A549 treated with CORT108297 at 1 μM for 4 hours (cell line): ENCODE results near the gene C11orf16. TPM values are rescaled to one million over a fixed set of nuclear protein-coding genes. Genes with fewer than 3 reads are reported as not detected.

Experiments
- total RNA-seq: library from RNA; stranded (reverse); fragments of 200-300 nt; extraction: Qiagen RNA extraction; gene quantifications from 5 replicates; pipeline ENCODE4 v1.2.3, GENCODE V29; 2022

The C11orf16 gene, protein sequence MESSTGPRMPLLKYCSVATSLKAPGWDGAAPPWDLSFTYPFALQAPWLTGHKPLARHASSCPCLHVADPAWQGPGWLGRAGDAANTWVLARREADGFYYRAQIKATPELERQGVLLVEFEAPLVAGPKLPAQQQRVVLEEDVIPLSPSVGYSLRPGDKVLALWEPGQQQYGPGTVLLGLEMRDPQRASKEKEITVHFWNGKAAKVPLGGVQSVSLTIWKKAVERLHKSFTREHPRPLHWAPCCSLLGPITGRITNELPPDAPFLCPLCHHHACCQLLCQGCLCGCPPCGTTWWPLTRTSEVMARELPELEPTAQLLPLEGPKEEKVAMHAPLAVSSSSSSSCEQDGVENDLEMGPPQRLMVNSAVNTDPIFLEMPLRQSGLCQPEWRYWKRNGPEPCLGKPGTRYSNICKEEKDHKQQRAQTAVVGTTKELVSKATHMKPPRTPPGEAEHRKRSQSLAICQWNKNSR
- not detected in 5 replicates for total RNA-seq

GRCh38 chr11:8932564-8933180 is at the start of gene C11orf16:
C11orf16 (minus strand) TSS chr11:8932947; CDS start chr11:8932308, 639 bp downstream.

DNA sequence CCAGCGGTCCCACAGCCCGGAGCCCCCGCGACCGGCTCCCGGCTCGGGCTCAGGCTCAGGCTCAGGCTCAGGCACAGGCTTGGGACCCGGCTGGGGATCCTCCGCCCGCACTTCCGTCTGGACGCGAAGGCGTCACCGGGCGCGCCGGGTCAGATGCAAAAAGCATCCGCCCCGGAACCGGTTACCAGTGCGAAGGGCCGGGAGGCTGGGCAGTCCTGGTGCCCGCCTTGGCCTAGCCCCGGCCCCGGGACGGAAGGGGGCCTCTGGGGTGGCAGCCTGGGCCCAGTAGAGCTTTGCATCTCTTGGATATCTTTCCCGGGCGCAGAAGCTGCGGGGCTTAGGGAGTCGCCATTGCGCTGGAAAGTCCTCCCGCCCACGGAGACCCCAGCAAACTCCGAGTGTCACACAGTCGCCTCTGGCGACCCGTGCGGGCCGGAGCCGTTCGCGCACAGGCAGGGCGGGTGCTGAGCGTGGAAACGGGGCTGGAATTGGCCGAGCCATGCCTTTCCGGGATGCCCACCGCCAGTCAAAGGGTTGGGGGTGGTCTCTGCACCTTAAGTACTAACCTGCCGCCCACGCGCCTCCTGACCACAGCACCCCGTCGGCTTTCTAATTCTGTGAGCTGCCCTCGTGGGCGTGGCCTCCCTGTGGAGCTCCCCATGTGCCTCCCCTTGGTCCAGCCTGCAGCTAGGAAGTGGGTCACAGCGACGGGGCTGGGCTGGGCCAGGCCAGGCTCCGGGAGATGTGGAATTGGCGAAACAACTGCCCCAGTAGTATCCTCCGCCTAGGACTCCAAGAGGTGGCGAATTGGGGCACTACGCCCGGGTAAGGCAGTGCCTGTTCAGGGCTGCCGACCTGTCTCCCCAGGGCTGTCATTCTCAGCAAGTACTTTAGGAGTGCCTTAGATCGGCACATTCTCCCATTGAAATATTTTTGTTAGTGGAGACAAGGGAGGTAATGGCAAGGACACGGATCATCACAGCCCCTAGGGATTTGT is 31.9 kb upstream of the C11orf16 start, which contains the start of gene TMEM9B:
Gene TMEM9B, minus strand, starts transcription at position 119 of the 997 bp plus-strand sequence. CDS start 129 bp downstream, outside the sequence.

GRCh38 chr11:8942518-8943066 is 9.8 kb upstream of the C11orf16 start, which contains the start of gene ASCL3:
ASCL3 (minus strand) TSS chr11:8943016; CDS start chr11:8938161, 4,855 bp downstream.

GRCh38 chr11:8911029-8911823 is 21.5 kb downstream of the C11orf16 start, which contains the start of gene AKIP1:
AKIP1 (plus strand) TSS chr11:8911189; CDS start chr11:8911450, 261 bp downstream.

Other genes starting within 250 kb of the C11orf16 start
- 38.9 to 46.9 TPM (median 43.8 TPM) in 5 replicates for gene AKIP1, start 21.8 kb downstream of the C11orf16 start, total RNA-seq
- not detected in 5 replicates for gene ASCL3, start 10.1 kb upstream of the C11orf16 start, total RNA-seq
- 35.5 to 41.4 TPM (median 40.1 TPM) in 5 replicates for gene TMEM9B, start 31.5 kb upstream of the C11orf16 start, total RNA-seq
- 0.81 to 1.2 TPM (median 0.97 TPM) in 5 replicates for gene NRIP3, start 71.1 kb upstream of the C11orf16 start, total RNA-seq
- 0.38 to 0.82 TPM (median 0.43 TPM) in 5 replicates for gene SCUBE2, start 158.7 kb upstream of the C11orf16 start, total RNA-seq